SK-MEL-5 (cell line): ENCODE data around the gene PRELID1. TPM values are rescaled to one million over a fixed set of nuclear protein-coding genes. Genes with fewer than 3 reads are reported as not detected.

Experiments used
- DNase-seq: peaks from one replicate; pipeline ENCODE4 v3.0.0-alpha.2; 2016; ENCODE audit warnings: low read depth, low spot score
- in situ Hi-C: cut with HindIII; loops from 2 replicates; pipeline ENCODE4 v1.10.0; 2016; ENCODE audit warnings: low sequenced_read_pairs, high pct_unique_total_duplicates, low pct_unique_long_range_greater_than_20kb
- total RNA-seq: library from RNA; depleted of rRNA; stranded (reverse); fragments of >200 nt; shearing (Covaris generic); gene quantifications from 2 replicates; pipeline ENCODE4 v1.2.3, GENCODE V29; 2014

PRELID1 gene
- total RNA-seq, 1 experiment from 2014 or later, result 221 TPM

DNA sequence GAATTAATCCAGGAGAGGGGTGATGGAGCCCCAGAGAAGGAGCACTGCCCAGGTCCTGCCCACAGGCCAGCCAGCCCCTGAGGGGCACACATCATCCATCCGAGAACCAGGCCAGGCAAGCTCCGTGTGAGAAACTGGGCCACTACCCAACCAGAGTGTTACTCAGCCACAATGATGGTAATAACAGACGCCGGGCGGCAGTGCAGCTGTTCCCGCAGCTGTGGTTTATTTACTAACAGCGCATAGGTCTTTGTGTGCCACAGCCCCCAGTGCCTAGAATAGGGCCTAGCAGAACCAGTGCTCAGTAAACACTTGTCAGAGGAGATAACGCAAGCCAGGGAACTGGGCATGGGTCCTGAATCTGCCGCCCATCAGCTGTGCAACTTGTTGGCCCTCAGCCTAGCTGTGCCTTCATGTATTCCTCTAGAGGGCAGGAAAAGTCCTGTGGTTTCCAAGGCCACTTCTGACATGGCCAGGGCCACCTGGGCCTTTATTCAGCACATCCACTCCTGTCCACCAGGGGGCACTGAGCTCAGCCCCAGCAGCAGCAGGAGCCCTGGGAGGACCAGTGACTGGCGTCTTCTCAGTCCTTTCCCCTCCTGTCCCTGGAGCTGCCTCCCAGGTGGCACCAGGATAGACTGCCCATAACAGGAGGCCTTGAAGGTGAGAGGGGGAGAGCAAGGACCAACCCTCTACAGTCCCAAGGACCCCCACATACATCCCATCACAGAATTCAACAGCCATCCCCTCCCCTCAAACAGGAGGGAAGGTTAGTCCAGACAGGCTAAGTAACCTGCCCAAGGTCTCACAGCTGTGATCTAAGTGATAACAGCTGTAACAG lies 6.0 kb downstream of the PRELID1 start:
- in situ Hi-C loops, result no loop called here
- DNase-seq, result peak; percentile 73

DNA sequence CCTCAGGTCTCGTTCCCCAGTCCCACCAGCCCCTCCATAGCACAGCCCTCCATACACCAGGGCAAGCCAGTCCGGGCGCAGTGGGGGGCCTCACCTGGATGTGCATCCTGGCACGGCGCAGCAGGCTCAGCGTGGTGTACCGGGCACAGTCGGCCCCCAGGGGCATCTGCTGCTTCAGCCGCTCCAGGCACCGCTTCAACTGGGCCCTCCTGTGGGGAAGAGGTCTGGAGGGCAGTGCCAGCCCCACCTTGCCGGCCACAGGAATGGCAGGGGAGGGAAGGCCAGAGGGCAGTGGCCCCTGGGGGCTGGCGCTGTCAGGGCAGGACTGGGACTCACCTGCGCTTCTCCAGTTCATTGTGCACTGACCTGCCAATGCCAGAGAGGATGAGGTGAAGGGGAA lies 6.7 kb downstream of the PRELID1 start:
- DNase-seq, result no peak
- in situ Hi-C loops, result no loop called here

DNA sequence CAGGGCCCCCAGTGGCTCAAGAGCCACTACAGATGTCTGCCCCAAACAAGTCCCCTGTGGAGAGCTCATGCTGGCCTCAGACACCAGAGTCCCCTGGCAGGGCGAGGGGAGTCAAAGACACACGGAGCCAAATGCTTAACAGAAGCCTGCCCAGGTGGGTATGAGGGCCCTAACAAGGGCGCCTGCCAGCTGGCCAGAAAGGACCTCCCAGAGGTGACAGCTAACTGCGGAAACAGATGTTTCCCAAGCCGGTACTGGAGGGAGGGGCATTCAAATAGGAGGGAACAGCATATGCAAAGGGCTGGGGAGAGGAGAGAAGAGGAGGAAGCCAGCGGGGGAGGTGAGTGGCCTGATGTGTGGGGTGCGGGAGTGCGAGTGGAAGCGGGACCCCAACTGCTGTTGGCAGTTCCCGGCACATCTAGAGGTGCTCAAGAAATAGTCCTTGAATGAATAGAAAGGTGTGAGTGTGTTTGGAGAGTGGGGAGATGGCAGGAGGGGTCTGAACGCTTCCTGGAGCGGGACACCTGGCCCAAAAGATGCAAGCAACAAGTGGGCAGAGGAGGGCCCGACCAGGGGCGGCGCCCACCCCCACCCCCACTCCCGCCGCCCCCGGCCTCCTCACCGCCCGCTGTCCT lies 7.3 kb downstream of the PRELID1 start:
- no peak for DNase-seq
- in situ Hi-C loops, result no loop called here

DNA sequence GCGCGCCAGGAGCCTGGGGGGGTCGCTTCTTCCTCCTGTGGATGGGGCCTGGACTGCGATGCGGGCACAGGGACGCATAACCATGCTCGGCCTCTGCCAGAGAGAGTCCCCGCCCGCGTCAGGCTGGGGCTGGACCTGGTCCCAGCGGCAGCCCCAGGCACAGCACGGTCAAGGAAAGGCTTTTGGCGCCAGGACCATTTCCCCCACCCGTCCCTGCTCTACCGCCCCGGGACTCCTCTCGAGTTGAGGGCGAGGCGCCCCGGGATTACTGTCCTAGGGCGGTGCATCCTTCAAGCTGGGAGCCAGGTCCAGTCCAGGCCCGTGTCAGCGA lies 7.8 kb downstream of the PRELID1 start:
- in situ Hi-C loops, result no loop called here

DNA sequence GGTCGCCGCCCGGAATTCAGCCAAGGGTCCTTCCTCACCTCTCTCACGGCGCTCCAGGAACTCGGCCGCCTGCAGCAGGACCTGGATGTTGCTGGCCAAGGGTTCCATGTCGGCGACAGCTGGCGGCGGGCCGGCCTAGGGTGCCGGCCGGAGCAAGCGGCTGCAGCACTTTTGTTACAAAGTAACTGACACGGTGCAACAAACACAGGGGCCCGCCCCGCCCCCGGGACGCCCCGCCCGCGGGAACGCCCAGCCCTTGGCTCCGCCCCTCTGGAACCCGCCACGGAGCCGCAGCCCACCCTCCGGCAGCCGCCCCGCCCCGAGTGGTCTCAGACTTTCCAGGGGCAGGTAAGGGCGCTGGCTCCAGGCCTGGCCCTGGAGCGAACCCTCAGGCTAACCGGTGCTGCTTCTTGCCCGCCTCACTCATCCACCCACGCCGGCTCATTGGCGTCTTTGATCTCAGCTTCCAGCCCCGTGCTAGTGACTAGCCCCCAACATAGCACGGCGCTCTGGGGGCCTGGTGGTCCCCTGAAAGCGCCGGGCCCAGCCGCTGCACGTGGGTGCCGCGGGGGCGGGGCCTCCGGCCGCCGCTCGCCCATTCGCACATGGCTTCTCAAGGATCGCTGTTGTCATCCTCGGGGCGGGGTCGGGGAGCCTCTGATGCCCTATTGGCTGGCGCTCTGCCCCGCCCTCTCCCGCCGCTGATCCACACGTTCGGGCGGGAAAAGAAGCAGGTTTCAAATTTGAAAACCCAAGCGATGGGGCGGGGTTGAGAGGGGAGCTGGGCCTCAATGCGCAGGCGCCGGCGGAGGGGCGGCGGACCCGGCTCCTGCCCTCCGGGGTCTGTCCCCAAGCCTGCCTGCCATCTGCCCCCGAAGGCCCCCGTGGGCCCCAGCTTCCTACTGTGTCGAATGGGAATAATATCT lies 8.4 kb downstream of the PRELID1 start, which contains the start of gene MXD3:
TSS of gene MXD3 (minus strand) at position 176 of the 926 bp plus-strand sequence. CDS start at position 108, 68 bp downstream.
- DNase-seq, result peak; percentile 95
- in situ Hi-C loops, result no loop called here

More for the DNA sequence above, 7.8 kb downstream of the PRELID1 start:
- no peak for DNase-seq

DNA sequence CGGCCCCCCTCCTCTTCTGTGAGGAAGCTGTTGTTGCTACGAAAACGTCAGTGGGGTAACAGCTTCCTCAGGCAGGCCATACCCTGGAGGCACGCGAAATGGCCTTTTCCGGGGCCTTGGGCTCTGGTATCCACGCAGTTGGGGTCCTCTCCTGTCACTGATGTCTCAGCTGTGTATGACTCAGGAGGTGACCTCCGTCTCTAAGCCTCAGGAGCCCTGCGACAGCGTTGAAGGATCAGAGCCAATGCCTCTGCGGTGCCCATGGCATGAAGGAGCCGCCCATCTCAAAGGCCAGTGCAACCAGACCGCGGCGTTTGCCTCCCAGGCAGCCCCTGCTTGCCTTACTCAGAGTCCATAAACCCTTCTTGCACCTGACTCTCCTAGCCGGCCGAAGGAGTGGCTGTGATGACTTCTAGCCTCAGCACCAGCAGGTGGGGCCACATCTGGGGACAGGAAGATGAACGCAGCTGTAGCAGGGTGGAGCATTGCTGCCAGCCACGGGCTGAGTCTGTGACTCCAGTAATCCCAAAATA lies 9.1 kb downstream of the PRELID1 start:
- no peak for DNase-seq

GRCh38 chr5:177313561-177314259 lies 10.1 kb downstream of the PRELID1 start:
- in situ Hi-C loops, result no loop called here
- DNase-seq, result no peak

More for the DNA sequence above, 9.1 kb downstream of the PRELID1 start:
- in situ Hi-C loops, result no loop called here

DNA sequence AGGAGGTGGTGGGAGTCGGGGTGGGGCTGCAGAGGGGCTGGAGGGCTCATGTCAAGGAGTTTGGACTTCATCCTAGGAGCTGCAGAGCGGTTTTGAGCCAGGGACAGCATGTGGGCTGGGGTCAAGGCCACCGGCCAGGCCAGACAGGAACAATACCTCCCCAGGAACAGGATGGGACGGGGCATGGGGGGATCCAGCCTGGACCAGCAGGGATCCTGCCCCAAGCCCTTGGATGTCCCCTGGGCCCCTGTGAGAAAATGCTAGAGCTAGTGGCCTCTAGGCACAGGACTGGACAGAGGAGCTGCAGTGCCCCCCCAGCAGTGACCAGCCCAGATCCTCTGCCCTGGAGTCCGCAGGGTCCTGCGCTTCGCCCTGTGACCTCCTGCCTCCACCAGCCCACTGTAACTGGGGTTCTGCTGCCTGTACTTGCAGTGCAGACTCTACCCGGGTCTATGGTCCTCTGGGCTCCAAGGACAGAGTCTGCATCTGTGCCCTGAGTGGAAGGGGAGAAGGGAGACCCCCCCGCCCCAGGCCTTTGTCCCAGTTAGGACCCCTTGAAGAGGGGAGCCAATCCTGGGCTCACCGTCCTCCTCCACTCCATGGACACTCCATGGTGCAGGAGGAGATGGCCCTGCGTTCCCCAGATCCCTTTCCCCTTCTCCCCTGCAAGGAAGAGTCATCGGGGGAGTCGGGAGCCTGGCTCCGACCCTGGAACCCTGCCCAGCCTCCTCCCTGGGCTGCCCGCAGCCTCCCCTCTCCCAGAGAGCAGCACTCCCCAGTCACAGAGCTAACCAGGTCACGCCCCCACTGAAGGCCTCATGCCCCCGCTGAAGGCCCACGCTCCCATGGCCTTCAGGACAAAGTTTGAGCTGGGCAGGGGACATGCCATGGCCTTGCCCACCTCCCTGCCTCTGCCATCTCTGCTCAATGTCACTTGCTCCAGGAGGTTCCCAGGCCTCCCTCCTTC lies 11.1 kb downstream of the PRELID1 start:
- in situ Hi-C loops, result no loop called here

DNA sequence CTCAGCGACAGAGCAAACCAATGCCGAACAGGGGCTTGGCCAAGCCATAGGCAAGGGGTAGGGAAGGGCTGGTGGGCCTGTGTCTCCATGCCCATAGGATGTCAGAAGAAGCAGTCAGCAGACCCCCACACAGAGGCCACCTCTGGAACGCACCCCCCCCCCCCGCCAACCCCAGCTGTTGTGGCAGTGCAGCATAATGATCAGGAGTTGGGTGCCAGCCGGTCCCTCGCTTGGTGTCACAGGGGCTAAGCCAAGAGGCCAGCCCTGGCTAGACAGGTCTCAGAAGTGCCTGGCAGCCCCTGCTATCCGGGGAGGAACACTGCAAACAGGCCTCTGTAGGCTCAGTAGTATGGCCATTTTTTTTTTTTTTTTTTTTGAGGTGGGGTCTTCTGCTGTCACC lies 11.8 kb downstream of the PRELID1 start:
- in situ Hi-C loops, result no loop called here
- no peak for DNase-seq

More for the DNA sequence above, 11.1 kb downstream of the PRELID1 start:
- DNase-seq, result no peak

- in situ Hi-C loops, result no loop called here
- no peak for DNase-seq
These were observed 12.4 kb downstream of the PRELID1 start for GRCh38 chr5:177316005-177316404.

GRCh38 chr5:177317959-177318377 lies 14.4 kb downstream of the PRELID1 start:
- DNase-seq, result peak; percentile 74
- in situ Hi-C loops, result no loop called here

GRCh38 chr5:177319913-177320588 lies 16.5 kb downstream of the PRELID1 start:
- no peak for DNase-seq
- in situ Hi-C loops, result no loop called here

DNA sequence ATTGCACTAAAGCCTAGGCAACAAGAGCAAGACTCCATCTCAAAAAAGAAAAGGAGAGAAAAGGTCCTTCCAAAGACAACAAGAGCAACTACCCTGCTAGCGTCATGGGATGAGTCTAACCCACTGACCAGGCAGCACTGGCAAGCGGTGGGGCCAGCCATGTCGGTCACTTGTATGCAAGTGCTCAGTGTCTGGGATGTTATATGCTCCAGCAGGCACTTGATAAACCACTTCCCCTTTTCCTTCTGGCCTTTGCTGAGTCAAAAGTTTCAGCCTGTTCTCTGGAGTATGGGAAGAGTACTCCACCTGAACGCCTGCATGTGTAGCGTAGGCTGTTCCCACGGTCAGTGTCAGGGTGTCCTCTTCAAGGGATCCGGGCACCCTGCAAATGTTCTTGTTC lies 17.3 kb downstream of the PRELID1 start:
- no peak for DNase-seq
- in situ Hi-C loops, result no loop called here

- in situ Hi-C loops, result no loop called here
These were observed 22.3 kb downstream of the PRELID1 start for GRCh38 chr5:177325868-177326381.

More at GRCh38 chr5:177325868-177326381, 22.3 kb downstream of the PRELID1 start:
- DNase-seq, result no peak
